Peyer's patch (tissue), 4 donors: Measurements from ENCODE around the gene RCSD1. TPM values are rescaled to one million over a fixed set of nuclear protein-coding genes. Genes with fewer than 3 reads are reported as not detected.

ENCODE experiments used
- DNase-seq, 3 donors: peaks; one replicate each; pipeline ENCODE4 v3.0.0-alpha.2; 2017 to 2019
- H3K27ac ChIP-seq, 4 donors: fragments of 200-600 bp; sonication (generic); one replicate each; pipeline ENCODE4 v1.5.1; 2016 to 2019
- H3K27me3 ChIP-seq, 2 donors: fragments of 200-600 bp; sonication (generic); one replicate each; pipeline ENCODE4 v1.5.1; 2019
- H3K36me3 ChIP-seq, 3 donors: fragments of 200-600 bp; sonication (generic); one replicate each; pipeline ENCODE4 v1.5.1; 2016 to 2019
- H3K4me1 ChIP-seq, 4 donors: fragments of 200-600 bp; sonication (generic); one replicate each; pipeline ENCODE4 v1.5.1; 2016 to 2019
- H3K4me3 ChIP-seq, 4 donors: fragments of 200-600 bp; sonication (generic); 1 replicate in 3 of 4; 2 replicates in 1 of 4; pipeline ENCODE4 v1.5.1; 2016 to 2019; ENCODE audit warnings: mild to moderate bottlenecking in 1 of 4
- H3K9me3 ChIP-seq, 4 donors: fragments of 200-600 bp; sonication (generic); one replicate each; pipeline ENCODE4 v1.5.1; 2016 to 2019; ENCODE audit warnings: mild to moderate bottlenecking in 1 of 4
- CTCF ChIP-seq, 6 experiments: fragments of 450-650 bp in 4 of 6; fragments of 200-600 bp in 2 of 6; sonication (generic) in 1 of 6; IDR thresholded peaks; one replicate each; pipeline ENCODE4 v1.5.1; 2017 to 2019; ENCODE audit warnings: antibody characterized with exemption in 6 of 6, mild to moderate bottlenecking in 3 of 6, moderate library complexity in 1 of 6
- POLR2A ChIP-seq, 2 donors: fragments of 450-650 bp; IDR thresholded peaks; one replicate each; pipeline ENCODE4 v1.5.1; 2017; ENCODE audit warnings: antibody characterized with exemption in 2 of 2, mild to moderate bottlenecking in 2 of 2, moderate library complexity in 2 of 2
- total RNA-seq, 4 donors: library from RNA; depleted of rRNA; stranded (reverse); fragments of >200 nt; gene quantifications; one replicate each; pipeline ENCODE4 v1.1.0, GENCODE V29; 2016

Gene RCSD1
- total RNA-seq, 4 donors from 2014 or later, result 6.7 to 95.7 (median 11.5) TPM

- no peaks in the 10 kb centered on the region for H3K9me3 ChIP-seq
- TF ChIP-seq CTCF (IDR thresholded peaks at IDR 0.05) (no peak), POLR2A (IDR thresholded peaks at IDR 0.05) (no peak)
- peaks cover 0 to 15% (median 5%) of the 10 kb centered on the region in 4 donors for H3K4me1 ChIP-seq
- H3K27me3 ChIP-seq, result no peaks in the 10 kb centered on the region
- H3K4me3 ChIP-seq, result no peak overlapping the region
- peak overlapping the region in 1 of 4 donors; percentile 47 for H3K27ac ChIP-seq
- H3K36me3 ChIP-seq, result no peaks in the 10 kb centered on the region
- peak in 2 of 3 donors; percentile 1 to 3 for DNase-seq
Measured at GRCh38 chr1:167710836-167711235, 80.8 kb downstream of the RCSD1 start.

GRCh38 chr1:167711797-167712196 lies 81.8 kb downstream of the RCSD1 start:
- Histone ChIP-seq H3K27ac (peak overlapping the region in 2 of 4 donors; percentile 64 to 74), H3K9me3 (no peaks in the 10 kb centered on the region)

DNA sequence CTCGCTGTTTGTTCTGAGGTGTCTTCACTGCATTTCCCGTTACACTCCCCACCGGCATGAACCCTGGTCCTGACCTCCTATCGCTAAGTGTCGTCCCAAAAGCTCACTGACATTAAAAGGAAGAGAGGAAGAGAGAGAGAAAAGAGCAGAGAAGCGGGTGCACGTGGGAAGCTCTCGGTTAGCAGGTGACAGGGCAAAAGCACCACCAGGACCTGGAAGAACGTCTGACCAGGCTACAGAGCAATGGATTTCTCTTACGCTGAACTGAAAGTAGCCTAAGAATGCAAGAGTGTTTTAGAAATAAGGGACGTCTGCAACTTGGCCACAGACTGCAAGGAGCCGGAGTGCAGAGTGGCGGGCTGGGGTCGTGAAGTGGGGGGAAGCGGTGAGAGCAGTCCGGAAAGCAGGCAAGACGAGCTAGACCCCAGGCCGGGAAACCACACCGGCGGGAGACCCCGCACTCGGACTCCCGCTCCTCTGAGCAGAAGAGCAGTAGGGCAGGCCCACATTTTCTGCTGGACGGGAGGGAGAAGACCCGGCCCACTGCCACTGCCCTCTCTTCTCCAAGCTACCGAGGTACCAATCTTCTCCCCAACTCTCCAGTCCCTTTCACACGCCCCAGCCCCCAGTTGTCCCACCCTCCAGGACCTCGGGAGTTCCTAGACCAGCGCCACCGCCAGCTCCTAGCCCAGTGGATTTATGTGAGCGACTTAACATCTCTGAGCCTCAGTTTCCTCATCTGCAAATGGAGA lies 83.5 kb downstream of the RCSD1 start:
- TF ChIP-seq CTCF (IDR thresholded peaks at IDR 0.05) (no peak), POLR2A (IDR thresholded peaks at IDR 0.05) (no peak)
- Histone ChIP-seq H3K27me3 (no peaks in the 10 kb centered on the region), H3K9me3 (no peaks in the 10 kb centered on the region), H3K4me1 (peaks cover 0 to 15% (median 2%) of the 10 kb centered on the region in 4 donors), H3K4me3 (peak overlapping the region; percentile 57 to 75 (median 66)), H3K27ac (peak overlapping the region; percentile 72 to 91 (median 83)), H3K36me3 (no peaks in the 10 kb centered on the region)
- DNase-seq, result peak in 2 of 3 donors; percentile 53 to 62

More at GRCh38 chr1:167711797-167712196, 81.8 kb downstream of the RCSD1 start:
- peaks cover 0 to 15% (median 5%) of the 10 kb centered on the region in 4 donors for H3K4me1 ChIP-seq
- no peaks in the 10 kb centered on the region for H3K36me3 ChIP-seq
- no peak overlapping the region for H3K4me3 ChIP-seq
- no peaks in the 10 kb centered on the region for H3K27me3 ChIP-seq
- no peak for TF ChIP-seq CTCF (IDR thresholded peaks at IDR 0.05)
- TF ChIP-seq POLR2A (IDR thresholded peaks at IDR 0.05), result no peak
- DNase-seq, result peak in 2 of 3 donors; percentile 12 to 78

DNA sequence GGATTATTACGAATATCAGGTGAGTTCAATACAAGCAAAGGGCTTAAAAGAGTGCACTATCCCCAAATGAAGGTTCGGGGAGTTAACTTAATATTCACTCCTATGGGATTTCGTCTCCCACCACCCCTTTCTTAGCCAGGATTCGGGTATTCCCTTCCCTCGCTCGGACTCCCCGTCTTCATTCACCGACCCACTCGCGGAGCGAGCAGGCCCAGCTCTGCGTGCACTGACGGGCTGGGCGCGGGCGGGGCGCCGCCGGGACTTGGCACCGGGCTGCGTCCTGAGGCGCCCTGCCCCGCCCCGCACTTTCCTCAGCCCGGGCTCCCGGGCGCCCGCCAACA lies 84.0 kb downstream of the RCSD1 start:
- DNase-seq, result peak; percentile 73 to 94 (median 93)
- no peaks in the 10 kb centered on the region for H3K27me3 ChIP-seq
- H3K36me3 ChIP-seq, result no peaks in the 10 kb centered on the region
- peak overlapping the region; percentile 57 to 75 (median 66) for H3K4me3 ChIP-seq
- peak; percentile 39 to 53 for TF ChIP-seq POLR2A (IDR thresholded peaks at IDR 0.05)
- TF ChIP-seq CTCF (IDR thresholded peaks at IDR 0.05), result no peak
- H3K27ac ChIP-seq, result peak overlapping the region; percentile 72 to 91 (median 83)
- peaks cover 0 to 15% (median 0%) of the 10 kb centered on the region in 4 donors for H3K4me1 ChIP-seq
- no peaks in the 10 kb centered on the region for H3K9me3 ChIP-seq

GRCh38 chr1:167714439-167715156 lies 84.6 kb downstream of the RCSD1 start:
- TF ChIP-seq POLR2A (IDR thresholded peaks at IDR 0.05) (peak in 1 of 2 donors; percentile 32), CTCF (IDR thresholded peaks at IDR 0.05) (no peak)
- peaks cover 0 to 15% (median 0%) of the 10 kb centered on the region in 4 donors for H3K4me1 ChIP-seq

More at GRCh38 chr1:167714439-167715156, 84.6 kb downstream of the RCSD1 start:
- Histone ChIP-seq H3K4me3 (peak overlapping the region; percentile 57 to 75 (median 66)), H3K9me3 (no peaks in the 10 kb centered on the region), H3K27ac (peak overlapping the region; percentile 72 to 91 (median 83)), H3K27me3 (no peaks in the 10 kb centered on the region), H3K36me3 (no peaks in the 10 kb centered on the region)
- DNase-seq, result peak; percentile 89 to 96 (median 93)
